RWPE1 (cell line): ENCODE results near the gene FRK.
"Not testable (repeated sequence)": the region's sequence is repeated elsewhere in the genome, so short reads cannot be mapped to it uniquely, and the experiment has no call there.

Experiments
- CTCF ChIA-PET: fragments of 350-600 bp; sonication (Branson Sonifier 250); formaldehyde crosslinking; extraction: SDS; loops from one replicate; lab custom pipeline; 2021; lab: Yijun Ruan, JAX
- POLR2A ChIA-PET: fragments of 400-600 bp; formaldehyde crosslinking; extraction: SDS; loops from one replicate; lab custom pipeline; 2020; ENCODE audit warnings: antibody characterized with exemption; ENCODE audit not compliant: low non-redundant PET; lab: Yijun Ruan, JAX
- DNase-seq: peaks from one replicate; pipeline ENCODE4 v3.0.0; 2012; ENCODE audit warnings: low spot score
- H3K27ac ChIP-seq: fragments of 450-650 bp; 2 replicates; pipeline ENCODE4 v1.5.1; 2017
- TF ChIP-seq, protein P1 (sequence below): fragments of 450-650 bp; conservative IDR thresholded peaks from 2 replicates; pipeline ENCODE4 v1.5.1; 2017; ENCODE audit warnings: low read depth, mild to moderate bottlenecking

The FRK gene

DNA sequence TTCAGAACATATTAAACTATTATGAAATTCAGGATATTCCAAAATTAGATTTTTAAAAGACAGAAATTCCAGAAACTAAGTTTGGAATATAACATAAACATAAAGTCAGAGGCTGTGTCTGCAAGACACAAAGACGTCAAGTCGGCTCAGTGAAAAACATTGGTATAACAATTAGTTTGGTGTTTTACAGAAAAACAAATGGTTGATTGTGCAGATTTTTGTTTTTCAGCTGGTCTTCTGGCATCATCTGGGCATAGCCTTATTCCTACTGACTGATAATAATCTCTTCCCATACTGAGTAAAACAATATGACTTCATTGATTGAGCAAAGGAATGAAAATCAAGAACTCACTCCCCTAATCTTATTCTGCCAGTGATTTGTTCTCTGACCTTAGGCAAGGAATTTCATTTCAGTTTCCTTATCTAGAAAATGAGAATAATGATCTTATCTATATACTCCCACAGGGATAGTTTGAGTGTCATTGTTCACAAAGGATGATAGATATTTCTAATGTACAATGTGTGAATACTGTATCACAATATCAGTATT lies 84.3 kb downstream of the FRK start:
- TF ChIP-seq, protein P1, sequence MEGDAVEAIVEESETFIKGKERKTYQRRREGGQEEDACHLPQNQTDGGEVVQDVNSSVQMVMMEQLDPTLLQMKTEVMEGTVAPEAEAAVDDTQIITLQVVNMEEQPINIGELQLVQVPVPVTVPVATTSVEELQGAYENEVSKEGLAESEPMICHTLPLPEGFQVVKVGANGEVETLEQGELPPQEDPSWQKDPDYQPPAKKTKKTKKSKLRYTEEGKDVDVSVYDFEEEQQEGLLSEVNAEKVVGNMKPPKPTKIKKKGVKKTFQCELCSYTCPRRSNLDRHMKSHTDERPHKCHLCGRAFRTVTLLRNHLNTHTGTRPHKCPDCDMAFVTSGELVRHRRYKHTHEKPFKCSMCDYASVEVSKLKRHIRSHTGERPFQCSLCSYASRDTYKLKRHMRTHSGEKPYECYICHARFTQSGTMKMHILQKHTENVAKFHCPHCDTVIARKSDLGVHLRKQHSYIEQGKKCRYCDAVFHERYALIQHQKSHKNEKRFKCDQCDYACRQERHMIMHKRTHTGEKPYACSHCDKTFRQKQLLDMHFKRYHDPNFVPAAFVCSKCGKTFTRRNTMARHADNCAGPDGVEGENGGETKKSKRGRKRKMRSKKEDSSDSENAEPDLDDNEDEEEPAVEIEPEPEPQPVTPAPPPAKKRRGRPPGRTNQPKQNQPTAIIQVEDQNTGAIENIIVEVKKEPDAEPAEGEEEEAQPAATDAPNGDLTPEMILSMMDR = no peak
- H3K27ac ChIP-seq = no peak overlapping the region
- CTCF ChIA-PET = no interaction called here
- POLR2A ChIA-PET = no interaction called here
- no peak for DNase-seq

DNA sequence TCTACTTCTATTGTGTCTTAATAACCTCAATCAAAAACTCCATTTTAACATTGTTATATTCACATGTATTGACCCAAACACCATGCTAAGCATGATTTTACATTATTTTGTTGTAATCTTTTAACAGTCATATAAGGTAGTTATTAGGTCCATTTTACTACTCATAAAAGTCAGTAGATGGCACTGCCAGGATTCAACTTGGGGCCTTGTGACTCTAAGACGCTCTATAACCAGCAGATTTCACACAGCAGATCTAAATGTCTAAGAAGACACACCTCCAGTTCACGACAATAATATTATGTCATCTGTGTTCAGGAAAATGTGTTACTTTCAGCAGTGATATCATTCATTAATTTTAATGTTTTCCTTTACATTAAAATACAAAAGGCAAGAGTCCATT lies 88.0 kb downstream of the FRK start:
- ChIA-PET POLR2A (no interaction called here), CTCF (no interaction called here)
- H3K27ac ChIP-seq = no peak overlapping the region
- TF ChIP-seq, protein P1 = no peak
- no peak for DNase-seq

DNA sequence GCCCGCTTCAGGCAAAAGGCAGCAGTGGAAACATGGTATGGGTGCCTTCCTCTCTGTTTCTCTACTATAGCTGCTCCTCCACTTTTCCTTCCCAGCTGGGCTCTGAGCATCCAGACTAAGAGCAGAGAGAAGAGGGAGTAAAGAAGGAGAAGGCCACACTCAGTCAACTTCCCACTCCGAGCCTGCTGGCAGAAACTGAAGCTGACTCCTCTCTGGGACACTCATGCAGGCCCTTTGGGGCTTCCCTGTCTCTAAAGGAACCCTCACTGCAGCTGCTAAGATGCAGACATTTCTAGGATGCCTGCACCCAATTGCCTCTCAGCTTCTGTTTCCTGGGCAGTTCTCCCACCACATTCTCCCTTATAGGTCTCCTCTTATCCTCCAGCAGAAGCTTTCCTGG lies 88.9 kb downstream of the FRK start:
- TF ChIP-seq, protein P1 = no peak
- no peak for DNase-seq
- H3K27ac ChIP-seq = no peak overlapping the region
- POLR2A ChIA-PET = no interaction called here
- CTCF ChIA-PET = interaction anchor here (0.9 kb wide), 1 partner anchor 129 kb away, joined by 4 read pairs; the partner anchor contains the start of gene NT5DC1

DNA sequence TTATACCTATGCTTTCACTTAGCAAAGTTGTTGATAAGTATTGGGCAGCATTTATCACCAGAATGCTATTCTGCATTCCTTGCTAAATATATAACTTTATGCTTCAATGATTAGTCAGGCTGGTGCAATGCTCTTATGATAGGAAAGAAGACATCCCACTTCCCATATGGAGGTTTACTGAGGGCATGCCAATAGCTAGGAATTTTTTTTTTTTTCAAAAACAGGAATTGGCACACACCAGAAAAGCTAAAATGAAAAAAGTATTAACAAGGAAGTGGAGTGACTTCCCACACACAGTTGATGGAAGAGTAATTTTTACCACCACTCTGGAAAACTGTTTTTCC lies 90.8 kb downstream of the FRK start:
- POLR2A ChIA-PET = no interaction called here
- DNase-seq = no peak
- CTCF ChIA-PET = interaction anchor here (0.6 kb wide), 1 partner anchor 65 kb away, joined by 4 read pairs; no protein-coding TSS in a partner anchor
- H3K27ac ChIP-seq = no peak overlapping the region
- TF ChIP-seq, protein P1 = no peak

GRCh38 chr6:115969207-115969929 lies 91.3 kb downstream of the FRK start:
- TF ChIP-seq, protein P1 = no peak
- H3K27ac ChIP-seq = no peak overlapping the region
- ChIA-PET CTCF (interaction anchor here (0.6 kb wide), 1 partner anchor 65 kb away, joined by 4 read pairs; no protein-coding TSS in a partner anchor), POLR2A (no interaction called here)
- DNase-seq = no peak

DNA sequence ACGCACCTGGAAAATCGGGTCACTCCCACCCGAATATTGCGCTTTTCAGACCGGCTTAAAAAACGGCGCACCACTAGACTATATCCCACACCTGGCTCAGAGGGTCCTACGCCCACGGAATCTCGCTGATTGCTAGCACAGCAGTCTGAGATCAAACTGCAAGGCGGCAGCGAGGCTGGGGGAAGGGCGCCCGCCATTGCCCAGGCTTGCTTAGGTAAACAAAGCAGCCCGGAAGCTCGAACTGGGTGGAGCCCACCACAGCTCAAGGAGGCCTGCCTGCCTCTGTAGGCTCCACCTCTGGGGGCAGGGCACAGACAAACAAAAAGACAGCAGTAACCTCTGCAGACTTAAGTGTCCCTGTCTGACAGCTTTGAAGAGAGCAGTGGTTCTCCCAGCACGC lies 100.4 kb downstream of the FRK start:
- CTCF ChIA-PET = not testable (repeated sequence)

DNA sequence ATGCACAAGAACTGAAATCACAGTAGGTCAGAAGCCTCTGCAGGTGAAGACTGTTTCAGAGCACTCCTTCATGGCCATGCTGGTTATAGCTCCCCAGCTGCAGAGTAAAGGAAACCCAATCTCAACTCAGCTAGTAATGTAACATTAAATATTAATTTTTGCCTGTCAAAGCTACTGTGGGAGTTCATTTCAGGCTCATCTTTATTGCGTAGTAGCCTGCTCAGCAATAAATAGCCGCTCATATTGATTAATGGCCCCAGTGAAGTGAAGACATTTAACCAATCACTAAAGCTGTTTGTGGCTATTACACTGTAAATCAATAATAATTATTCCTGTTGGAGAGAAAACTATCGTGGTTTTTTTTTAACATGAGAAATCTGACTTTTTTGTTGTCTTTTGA lies 101.7 kb downstream of the FRK start:
- ChIA-PET CTCF (no interaction called here), POLR2A (no interaction called here)
- TF ChIP-seq, protein P1 = no peak

More for the DNA sequence above, 100.4 kb downstream of the FRK start:
- H3K27ac ChIP-seq, POLR2A ChIA-PET, DNase-seq: not testable (repeated sequence)

More for the DNA sequence above, 101.7 kb downstream of the FRK start:
- H3K27ac ChIP-seq = no peak overlapping the region
- DNase-seq = no peak
